Ovary (tissue), 9 donors: ENCODE results near the gene RAET1G. TPM values are rescaled to one million over a fixed set of nuclear protein-coding genes. Genes with fewer than 3 reads are reported as not detected.
A peak's percentile ranks its signal among the peaks of the same experiment; 100 is the strongest.
"Not testable (repeated sequence)": the region's sequence is repeated elsewhere in the genome, so short reads cannot be mapped to it uniquely, and the experiment has no call there.

ENCODE experiments used
- DNase-seq, 5 donors: peaks; one replicate each; pipeline ENCODE4 v3.0.0-alpha.2; 2019 to 2020
- H3K27ac ChIP-seq, 2 donors: fragments of 200-600 bp; one replicate each; pipeline versions ENCODE4 v1.5.1 to v1.8.0; 2019 to 2022
- H3K27me3 ChIP-seq: fragments of 200-600 bp; one replicate; pipeline ENCODE4 v1.8.0; 2022
- H3K36me3 ChIP-seq: fragments of 200-600 bp; sonication (generic); one replicate; pipeline ENCODE4 v1.5.1; 2019
- H3K4me1 ChIP-seq: one replicate; pipeline ENCODE4 v1.8.1; 2013; ENCODE audit warnings: mild to moderate bottlenecking, moderate library complexity; ENCODE audit not compliant: insufficient read depth
- H3K4me3 ChIP-seq: fragments of 200-600 bp; sonication (generic); one replicate; pipeline ENCODE4 v1.5.1; 2017
- H3K9me3 ChIP-seq, 2 donors: fragments of 200-600 bp in 1 of 2; sonication (generic) in 1 of 2; one replicate each; pipeline versions ENCODE4 v1.5.1 to v1.8.1; 2013 to 2019; ENCODE audit warnings: mild to moderate bottlenecking in 1 of 2, moderate library complexity in 1 of 2
- EP300 ChIP-seq: sonication (generic); formaldehyde crosslinking; IDR thresholded peaks from one replicate; pipeline ENCODE4 v1.6.1; 2017; ENCODE audit warnings: antibody characterized with exemption
- POLR2A ChIP-seq: fragments of 450-650 bp; IDR thresholded peaks from one replicate; pipeline ENCODE4 v1.6.1; 2017; ENCODE audit warnings: antibody characterized with exemption, mild to moderate bottlenecking, moderate library complexity
- WGBS, 3 donors: extraction: QIAGEN DNeasy Blood & Tissue Kit in 1 of 3; methylation state at CpG; one replicate each; pipeline versions ENCODE4 v1.1.5 to v1.1.7; 2013 to 2017; 5-methylcytosine and 5-hydroxymethylcytosine counted together
- intact Hi-C, 4 donors: fragments of 100-400 bp; cut with DNase I; formaldehyde crosslinking; loops; one replicate each; pipeline versions ENCODE4 v1.11.0 to v1.15.1; 2022 to 2023
- polyA plus RNA-seq, 2 donors: library from polyadenylated mRNA; stranded (reverse); fragments of 200-250 nt in 1 of 2; fragments of 350-450 nt in 1 of 2; fragmentation: Illumina TruSeq in 1 of 2; extraction: RNeasy Lipid Tissue Mini Kit (QIAGEN cat#74804) in 1 of 2; gene quantifications; one replicate each; pipeline ENCODE4 v1.2.3, GENCODE V29; 2013 to 2014
- total RNA-seq, 7 donors: library from RNA; depleted of rRNA in 2 of 7; stranded (reverse); fragments of >200 nt in 2 of 7; fragmentation: NEBNext Ultra II Directional in 3 of 7; extraction: Animal tissue kit (Norgen Biotek cat#: 25700) in 3 of 7; gene quantifications; one replicate each; pipeline versions ENCODE4 v1.1.0 to v1.2.4, GENCODE V29; 2016 to 2023
- TF ChIP-seq, protein P1 (sequence below), 3 donors: fragments of 450-650 bp in 2 of 3; fragments of 200-600 bp in 1 of 3; IDR thresholded peaks; one replicate each; pipeline versions ENCODE4 v1.5.1 to v1.8.0; 2016 to 2022; ENCODE audit warnings: antibody characterized with exemption in 3 of 3, mild to moderate bottlenecking in 1 of 3
- donor health status: DM: no; HTN: no; CAD: no; lungs with moderate emphysema.
- donor health status: DM: no; HTN: no; CAD: no.
- donor health status: Bipolar disorder and iron deficiency.
- donor health status: DM: yes; HTN: yes; CAD: no.
- donor health status: DM: no; HTN: no; CAD: no.
- donor health status: DM: yes; HTN: yes; CAD: no.

RAET1G gene
- total and polyA plus RNA-seq, 9 donors, result 0.42 to 1.5 (median 0.77) TPM; not detected in 1

DNA sequence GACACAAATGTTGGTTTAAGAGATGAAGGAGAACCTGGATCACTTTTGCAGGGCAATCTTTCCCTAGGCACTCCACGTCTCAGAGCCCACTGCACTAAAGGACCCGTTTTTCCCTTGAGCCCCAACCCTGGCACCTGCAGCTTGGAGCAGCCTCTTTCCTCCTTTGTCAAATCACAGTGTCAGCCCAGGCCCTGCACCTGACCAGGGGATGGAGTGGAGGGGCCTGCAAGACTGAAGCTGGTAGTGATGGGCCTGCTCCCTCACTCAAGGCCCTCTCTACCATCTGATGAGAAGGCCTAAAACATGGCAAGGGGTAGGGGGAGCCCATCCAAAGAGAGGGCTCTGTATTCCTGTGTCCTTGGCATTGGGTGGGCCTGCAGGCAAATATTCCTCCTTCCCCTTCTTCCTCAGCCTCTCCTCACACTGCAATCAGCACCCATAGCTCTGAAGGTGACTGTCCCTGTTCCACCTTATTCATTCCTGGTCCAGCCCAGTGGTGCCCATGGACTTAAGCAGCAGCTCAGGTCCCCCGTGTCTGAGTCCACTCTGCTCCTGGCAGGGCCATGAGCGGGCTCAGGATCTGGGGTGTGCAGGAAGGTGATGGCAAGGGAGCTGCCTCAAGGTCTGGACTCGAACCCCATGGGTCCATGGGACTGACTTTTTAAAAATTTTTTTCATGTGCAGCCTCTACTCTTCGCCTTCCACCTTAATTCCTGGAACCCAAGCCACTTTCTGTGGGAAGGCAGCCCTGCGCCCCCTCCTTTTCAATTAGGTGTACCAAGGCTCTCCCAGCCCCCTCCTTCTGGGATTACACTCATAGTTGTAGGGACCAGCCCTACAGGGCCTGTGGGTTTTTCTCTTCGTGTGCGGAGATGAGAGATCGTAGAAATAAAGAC is 6.7 kb downstream of the RAET1G start:
- intact Hi-C loops, result no loop called here
- H3K27ac ChIP-seq, result no peak overlapping the region
- H3K27me3 ChIP-seq, result no peaks in the 10 kb centered on the region
- no peak overlapping the region for H3K4me3 ChIP-seq
- no peaks in the 10 kb centered on the region for H3K4me1 ChIP-seq
- TF ChIP-seq EP300 (no peak), POLR2A (no peak)
- TF ChIP-seq, protein P1, sequence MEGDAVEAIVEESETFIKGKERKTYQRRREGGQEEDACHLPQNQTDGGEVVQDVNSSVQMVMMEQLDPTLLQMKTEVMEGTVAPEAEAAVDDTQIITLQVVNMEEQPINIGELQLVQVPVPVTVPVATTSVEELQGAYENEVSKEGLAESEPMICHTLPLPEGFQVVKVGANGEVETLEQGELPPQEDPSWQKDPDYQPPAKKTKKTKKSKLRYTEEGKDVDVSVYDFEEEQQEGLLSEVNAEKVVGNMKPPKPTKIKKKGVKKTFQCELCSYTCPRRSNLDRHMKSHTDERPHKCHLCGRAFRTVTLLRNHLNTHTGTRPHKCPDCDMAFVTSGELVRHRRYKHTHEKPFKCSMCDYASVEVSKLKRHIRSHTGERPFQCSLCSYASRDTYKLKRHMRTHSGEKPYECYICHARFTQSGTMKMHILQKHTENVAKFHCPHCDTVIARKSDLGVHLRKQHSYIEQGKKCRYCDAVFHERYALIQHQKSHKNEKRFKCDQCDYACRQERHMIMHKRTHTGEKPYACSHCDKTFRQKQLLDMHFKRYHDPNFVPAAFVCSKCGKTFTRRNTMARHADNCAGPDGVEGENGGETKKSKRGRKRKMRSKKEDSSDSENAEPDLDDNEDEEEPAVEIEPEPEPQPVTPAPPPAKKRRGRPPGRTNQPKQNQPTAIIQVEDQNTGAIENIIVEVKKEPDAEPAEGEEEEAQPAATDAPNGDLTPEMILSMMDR (IDR thresholded peaks at IDR 0.05), result no peak
- DNase-seq, result peak in 1 of 5 donors; percentile 18
- H3K36me3 ChIP-seq, result no peaks in the 10 kb centered on the region
- WGBS, 3 donors, result 88 to 92% (median 92%) methylated on average over 10 of the region's 10 CpGs
- no peaks in the 10 kb centered on the region for H3K9me3 ChIP-seq

- 73 to 87% (median 81%) methylated on average over 9 of the region's 9 CpGs for WGBS, 3 donors
- Histone ChIP-seq H3K4me3 (no peak overlapping the region), H3K9me3 (no peaks in the 10 kb centered on the region), H3K27ac (no peak overlapping the region), H3K4me1 (no peaks in the 10 kb centered on the region), H3K27me3 (no peaks in the 10 kb centered on the region), H3K36me3 (no peaks in the 10 kb centered on the region)
- DNase-seq, result peak in 1 of 5 donors; percentile 10
- intact Hi-C loops, result no loop called here
- no peak for TF ChIP-seq EP300
- TF ChIP-seq POLR2A, result no peak
- TF ChIP-seq, protein P1 (IDR thresholded peaks at IDR 0.05), result no peak
Measured at GRCh38 chr6:149913540-149914240, 9.2 kb downstream of the RAET1G start.

DNA sequence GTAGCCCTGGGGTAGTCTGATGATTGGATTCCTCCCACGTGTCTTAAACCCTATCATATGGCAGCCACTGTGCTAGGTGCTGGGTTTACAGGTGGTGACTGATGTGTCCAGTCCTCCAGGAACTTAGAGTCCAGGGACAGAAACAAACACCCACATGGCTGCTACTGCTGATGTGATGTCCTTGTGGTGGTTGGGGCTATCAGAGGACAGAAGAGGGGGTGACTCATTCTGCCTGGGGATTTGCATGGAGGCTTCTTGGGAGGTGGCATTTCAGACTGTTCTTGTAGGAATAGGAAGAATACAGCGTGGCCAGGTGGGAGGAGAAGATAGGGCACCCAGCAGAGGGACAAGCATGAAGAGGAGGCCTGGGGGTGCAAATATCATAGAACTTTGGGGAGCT is 9.8 kb downstream of the RAET1G start:
- Histone ChIP-seq H3K4me3 (no peak overlapping the region), H3K27me3 (no peaks in the 10 kb centered on the region), H3K9me3 (no peaks in the 10 kb centered on the region), H3K36me3 (no peaks in the 10 kb centered on the region), H3K27ac (no peak overlapping the region), H3K4me1 (no peaks in the 10 kb centered on the region)
- TF ChIP-seq, protein P1 (IDR thresholded peaks at IDR 0.05), result no peak
- TF ChIP-seq POLR2A, result no peak
- no peak for TF ChIP-seq EP300
- intact Hi-C loops, result no loop called here
- WGBS, 3 donors, result 67 to 82% (median 68%) methylated on average over 2 of the region's 2 CpGs
- DNase-seq, result no peak

DNA sequence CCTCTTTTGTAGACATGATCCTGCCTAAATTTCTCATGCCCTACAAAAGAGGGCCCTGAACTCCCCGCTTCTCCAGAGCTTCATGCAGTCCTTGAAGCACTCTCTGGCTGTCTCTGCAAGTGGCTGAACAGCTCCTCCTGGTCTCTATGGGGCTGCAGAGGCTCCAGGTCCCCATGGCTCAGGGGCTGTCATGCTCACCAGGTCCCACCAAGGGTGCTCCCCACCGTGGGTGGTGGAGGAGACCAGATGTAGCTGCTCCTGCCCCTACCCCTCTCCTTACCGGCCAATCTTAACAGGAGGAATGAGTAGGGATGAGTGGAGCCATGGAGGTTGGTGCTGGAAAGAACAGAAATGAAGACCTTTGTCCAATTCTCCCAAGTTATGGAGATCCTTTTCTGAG is 10.2 kb downstream of the RAET1G start:
- intact Hi-C loops, H3K27me3 ChIP-seq, H3K4me1 ChIP-seq, H3K27ac ChIP-seq, H3K36me3 ChIP-seq, H3K9me3 ChIP-seq, H3K4me3 ChIP-seq: not testable (repeated sequence)
- peak in 1 of 5 donors; percentile 6 for DNase-seq
- 74 to 84% (median 81%) methylated on average over 3 of the region's 3 CpGs for WGBS, 3 donors
